Mesendoderm (in vitro differentiated cells): ENCODE measurements around the gene ATP10A.

Source experiments
- DNase-seq: peaks from one replicate; pipeline ENCODE4 v3.0.0; 2013
- H2AK5ac ChIP-seq: 2 replicates; pipeline ENCODE4 v1.6.1; 2013; ENCODE audit warnings: low read length, inconsistent platforms
- H2BK120ac ChIP-seq: 2 replicates; pipeline ENCODE4 v1.6.1; 2013; ENCODE audit warnings: low read depth, mild to moderate bottlenecking, low read length, moderate library complexity, mixed read lengths
- H2BK15ac ChIP-seq: replicated peaks from 2 replicates; pipeline ENCODE4 v1.6.1; 2013; ENCODE audit warnings: low read depth, mild to moderate bottlenecking, moderate library complexity
- H2BK5ac ChIP-seq: 2 replicates; pipeline ENCODE4 v1.6.1; 2013; ENCODE audit warnings: low read length, inconsistent platforms
- H3K18ac ChIP-seq: 2 replicates; pipeline ENCODE4 v1.6.1; 2013; ENCODE audit warnings: mild to moderate bottlenecking, low read length, mixed read lengths
- H3K23ac ChIP-seq: one replicate; pipeline ENCODE4 v1.6.1; 2013; ENCODE audit warnings: low read length
- H3K27ac ChIP-seq: 2 replicates; pipeline ENCODE4 v1.5.1; 2013; ENCODE audit warnings: low read depth, mild to moderate bottlenecking, inconsistent platforms, low read length, moderate library complexity
- H3K27me3 ChIP-seq: 2 replicates; pipeline ENCODE4 v1.6.1; 2013; ENCODE audit warnings: low read length, control low read depth, mild to moderate bottlenecking, inconsistent platforms; ENCODE audit not compliant: insufficient read depth, poor library complexity
- H3K36me3 ChIP-seq: 2 replicates; pipeline ENCODE4 v1.6.1; 2013; ENCODE audit warnings: low read length, inconsistent platforms; ENCODE audit not compliant: control insufficient read depth, insufficient read depth
- H3K4ac ChIP-seq: one replicate; pipeline ENCODE4 v1.6.1; 2013; ENCODE audit warnings: low read depth, mild to moderate bottlenecking, low read length, moderate library complexity
- H3K4me1 ChIP-seq: 2 replicates; pipeline ENCODE4 v1.6.1; 2013; ENCODE audit warnings: low read depth, low read length, inconsistent platforms; ENCODE audit not compliant: control insufficient read depth
- H3K4me2 ChIP-seq: 2 replicates; pipeline ENCODE4 v1.6.1; 2013; ENCODE audit warnings: low read length
- H3K4me3 ChIP-seq: 2 replicates; pipeline ENCODE4 v1.5.1; 2013; ENCODE audit warnings: mild to moderate bottlenecking, low read length
- H3K56ac ChIP-seq: one replicate; pipeline ENCODE4 v1.6.1; 2013; ENCODE audit warnings: low read length
- H3K79me1 ChIP-seq: 2 replicates; pipeline ENCODE4 v1.6.1; 2013; ENCODE audit warnings: low read length, inconsistent platforms
- H3K79me2 ChIP-seq: 2 replicates; pipeline ENCODE4 v1.6.1; 2013; ENCODE audit warnings: mild to moderate bottlenecking, low read length; ENCODE audit not compliant: control insufficient read depth, insufficient read depth
- H3K9ac ChIP-seq: 2 replicates; pipeline ENCODE4 v1.6.1; 2013; ENCODE audit warnings: low read length, inconsistent platforms
- H4K5ac ChIP-seq: one replicate; pipeline ENCODE4 v1.6.1; 2013; ENCODE audit warnings: low read length
- H4K8ac ChIP-seq: one replicate; pipeline ENCODE4 v1.6.1; 2013; ENCODE audit warnings: low read depth, mild to moderate bottlenecking, control low read depth, low read length, moderate library complexity
- WGBS: extraction: QIAGEN DNeasy Blood & Tissue Kit; methylation state at CpG from one replicate; pipeline ENCODE4 v1.1.7; 2013; ENCODE audit warnings: low lambda C conversion rate, missing lambda C conversion rate; ENCODE audit not compliant: insufficient coverage; ENCODE audit errors: extremely low coverage; 5-methylcytosine and 5-hydroxymethylcytosine counted together

Gene ATP10A

GRCh38 chr15:25838871-25839195, 24.3 kb downstream of the ATP10A start:
- H2BK15ac ChIP-seq = no peak overlapping the region
- no peak overlapping the region for H3K56ac ChIP-seq
- no peak overlapping the region for H4K5ac ChIP-seq
- H3K79me1 ChIP-seq = no peaks in the 10 kb centered on the region
- H4K8ac ChIP-seq = no peak overlapping the region
- no peak overlapping the region for H2BK120ac ChIP-seq
- H3K4ac ChIP-seq = no peak overlapping the region
- no peak overlapping the region for H3K18ac ChIP-seq
- no peaks in the 10 kb centered on the region for H3K36me3 ChIP-seq
- no peak overlapping the region for H3K4me3 ChIP-seq
- DNase-seq = no peak
- no peak overlapping the region for H3K27ac ChIP-seq
- no peak overlapping the region for H3K9ac ChIP-seq
- H2BK5ac ChIP-seq = no peak overlapping the region
- no peaks in the 10 kb centered on the region for H3K79me2 ChIP-seq
- H3K4me2 ChIP-seq = no peak overlapping the region
- H3K23ac ChIP-seq = no peak overlapping the region
- H3K27me3 ChIP-seq = no peaks in the 10 kb centered on the region
- no peaks in the 10 kb centered on the region for H3K4me1 ChIP-seq
- H2AK5ac ChIP-seq = no peak overlapping the region
- no CpG with 5 or more reads among the region's 4 CpGs for WGBS

- H3K4me1 ChIP-seq = no peaks in the 10 kb centered on the region
- no peak overlapping the region for H4K5ac ChIP-seq
- no peak overlapping the region for H3K56ac ChIP-seq
- H3K79me2 ChIP-seq = no peaks in the 10 kb centered on the region
- H3K4ac ChIP-seq = no peak overlapping the region
- no CpG with 5 or more reads among the region's 8 CpGs for WGBS
- H3K9ac ChIP-seq = no peak overlapping the region
- DNase-seq = no peak
- no peak overlapping the region for H3K27ac ChIP-seq
- H3K36me3 ChIP-seq = no peaks in the 10 kb centered on the region
- H3K79me1 ChIP-seq = no peaks in the 10 kb centered on the region
- H2BK120ac ChIP-seq = no peak overlapping the region
- no peak overlapping the region for H2BK5ac ChIP-seq
- H3K27me3 ChIP-seq = no peaks in the 10 kb centered on the region
- no peak overlapping the region for H4K8ac ChIP-seq
- H3K18ac ChIP-seq = no peak overlapping the region
- no peak overlapping the region for H3K4me2 ChIP-seq
- H2BK15ac ChIP-seq = no peak overlapping the region
- no peak overlapping the region for H3K4me3 ChIP-seq
- H3K23ac ChIP-seq = no peak overlapping the region
- no peak overlapping the region for H2AK5ac ChIP-seq
These were observed 24.8 kb downstream of the ATP10A start for GRCh38 chr15:25838191-25838870.

GRCh38 chr15:25832158-25832557, 31.0 kb downstream of the ATP10A start:
- H3K56ac ChIP-seq = no peak overlapping the region
- H3K27ac ChIP-seq = no peak overlapping the region
- no peak overlapping the region for H3K4ac ChIP-seq
- no peak overlapping the region for H3K4me2 ChIP-seq
- no peak overlapping the region for H3K9ac ChIP-seq
- H3K79me1 ChIP-seq = no peaks in the 10 kb centered on the region
- no peak overlapping the region for H2AK5ac ChIP-seq
- WGBS = no CpG with 5 or more reads among the region's 5 CpGs
- H4K5ac ChIP-seq = no peak overlapping the region
- H3K23ac ChIP-seq = no peak overlapping the region
- H3K27me3 ChIP-seq = no peaks in the 10 kb centered on the region
- no peak overlapping the region for H2BK5ac ChIP-seq
- H3K4me3 ChIP-seq = no peak overlapping the region
- no peaks in the 10 kb centered on the region for H3K36me3 ChIP-seq
- no peak overlapping the region for H2BK15ac ChIP-seq
- H3K79me2 ChIP-seq = no peaks in the 10 kb centered on the region
- no peak overlapping the region for H4K8ac ChIP-seq
- no peak overlapping the region for H2BK120ac ChIP-seq
- no peak overlapping the region for H3K18ac ChIP-seq
- no peaks in the 10 kb centered on the region for H3K4me1 ChIP-seq
- no peak for DNase-seq

- Histone ChIP-seq H3K4me2 (no peak overlapping the region), H3K79me2 (no peaks in the 10 kb centered on the region), H3K23ac (no peak overlapping the region), H3K79me1 (no peaks in the 10 kb centered on the region), H4K8ac (no peak overlapping the region), H3K27ac (no peak overlapping the region), H4K5ac (no peak overlapping the region), H2AK5ac (no peak overlapping the region), H3K9ac (no peak overlapping the region), H3K4ac (no peak overlapping the region), H2BK5ac (no peak overlapping the region), H3K4me1 (no peaks in the 10 kb centered on the region), H3K4me3 (no peak overlapping the region), H3K18ac (peak overlapping the region; percentile 45), H3K36me3 (no peaks in the 10 kb centered on the region), H3K56ac (no peak overlapping the region), H3K27me3 (no peaks in the 10 kb centered on the region), H2BK120ac (no peak overlapping the region), H2BK15ac (no peak overlapping the region)
- no CpG with 5 or more reads among the region's 11 CpGs for WGBS
- DNase-seq = no peak
These were observed 32.2 kb downstream of the ATP10A start for GRCh38 chr15:25830844-25831451.

GRCh38 chr15:25829073-25829472, 34.1 kb downstream of the ATP10A start:
- Histone ChIP-seq H3K18ac (no peak overlapping the region), H3K79me1 (no peaks in the 10 kb centered on the region), H3K9ac (no peak overlapping the region), H2BK15ac (no peak overlapping the region), H3K4ac (no peak overlapping the region), H3K56ac (no peak overlapping the region), H2BK5ac (no peak overlapping the region), H4K5ac (no peak overlapping the region), H3K4me2 (no peak overlapping the region), H3K4me1 (no peaks in the 10 kb centered on the region), H3K36me3 (no peaks in the 10 kb centered on the region), H3K4me3 (no peak overlapping the region), H2AK5ac (no peak overlapping the region), H3K27ac (no peak overlapping the region), H3K23ac (no peak overlapping the region), H4K8ac (no peak overlapping the region), H3K27me3 (no peaks in the 10 kb centered on the region), H2BK120ac (no peak overlapping the region), H3K79me2 (no peaks in the 10 kb centered on the region)
- no CpG with 5 or more reads among the region's 3 CpGs for WGBS
- DNase-seq = peak; percentile 59

- Histone ChIP-seq H3K79me2 (no peaks in the 10 kb centered on the region), H3K4me1 (no peaks in the 10 kb centered on the region), H3K4ac (no peak overlapping the region), H3K18ac (no peak overlapping the region), H3K23ac (no peak overlapping the region), H2BK120ac (no peak overlapping the region), H3K27ac (no peak overlapping the region), H4K8ac (no peak overlapping the region), H3K36me3 (no peaks in the 10 kb centered on the region), H3K4me3 (no peak overlapping the region), H3K56ac (no peak overlapping the region), H3K4me2 (no peak overlapping the region), H4K5ac (no peak overlapping the region), H3K9ac (no peak overlapping the region), H3K79me1 (no peaks in the 10 kb centered on the region), H2AK5ac (no peak overlapping the region), H2BK15ac (no peak overlapping the region), H3K27me3 (no peaks in the 10 kb centered on the region), H2BK5ac (no peak overlapping the region)
- no peak for DNase-seq
These were observed 37.9 kb downstream of the ATP10A start for GRCh38 chr15:25825207-25825606.
